ENCODE results near the gene GSTT4.

DNA sequence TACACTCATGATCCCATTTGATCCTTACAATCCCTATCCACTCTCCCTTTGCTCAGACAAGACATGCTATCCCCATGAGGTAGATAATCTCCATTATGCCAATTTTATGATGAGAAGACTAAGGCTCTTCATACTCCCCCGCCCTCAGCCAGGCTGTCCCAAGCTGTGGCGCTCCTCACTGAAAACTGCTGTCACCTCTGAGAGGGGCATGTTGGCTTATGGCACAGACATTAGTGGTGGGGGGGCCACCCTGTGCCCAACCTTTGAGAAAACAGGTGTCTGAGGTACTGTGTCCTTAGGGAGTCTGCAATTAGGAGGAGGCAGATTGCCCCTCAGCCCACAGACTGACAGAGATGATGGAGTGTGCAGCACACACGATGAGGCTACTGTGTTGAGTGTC, 36.2 kb downstream of the GSTT4 start:
- TF ChIP-seq MXI1 (IDR thresholded peaks at IDR 0.05; ENCODE audit: low read depth, low read length): no peak
- TF ChIP-seq HMG20A (CRISPR knock-in tag; conservative IDR thresholded peaks at IDR 0.05): no peak
- no peak for TF ChIP-seq ZNF830 (CRISPR knock-in tag; IDR thresholded peaks at IDR 0.05)
- no peak for TF ChIP-seq POLR2AphosphoS5 (IDR thresholded peaks at IDR 0.05; ENCODE audit: control insufficient read depth, insufficient read depth, low read depth, low read length)
- TF ChIP-seq TCF7 (IDR thresholded peaks at IDR 0.05; ENCODE audit: borderline replicate concordance): no peak
- no peak for TF ChIP-seq C11orf30 (IDR thresholded peaks at IDR 0.05; ENCODE audit: low read depth)
- TF ChIP-seq NR2F6 (CRISPR knock-in tag; IDR thresholded peaks at IDR 0.05): no peak
- no peak for TF ChIP-seq RFX5 (IDR thresholded peaks at IDR 0.05; ENCODE audit: low read depth, low read length)
- no peak for TF ChIP-seq NEUROD1 (IDR thresholded peaks at IDR 0.05; ENCODE audit: borderline replicate concordance, low read depth, low read length, partially characterized antibody)
- no peak for TF ChIP-seq ZNF232 (CRISPR knock-in tag; IDR thresholded peaks at IDR 0.05)

Data from K562 (cell line).